B cell (primary cell): ENCODE data around the gene CALM3. TPM values are rescaled to one million over a fixed set of nuclear protein-coding genes. Genes with fewer than 3 reads are reported as not detected.

ENCODE experiments used
- ATAC-seq: fragments of 200-7000 bp; cut with Tn5 transposase; one replicate; pipeline ENCODE4 v1.10.0; 2021; ENCODE audit warnings: low read depth, mild to moderate bottlenecking, moderate number of reproducible peaks, moderate library complexity
- CTCF ChIA-PET: fragments of 350-600 bp; sonication (Branson Sonifier 250); formaldehyde crosslinking; loops from one replicate; lab custom pipeline; 2021; ENCODE audit warnings: antibody characterized with exemption, inconsistent platforms; lab: Charles Lee
- POLR2A ChIA-PET: fragments of 350-600 bp; sonication (Branson Sonifier 250); formaldehyde crosslinking; loops from one replicate; lab custom pipeline; 2021; ENCODE audit warnings: antibody characterized with exemption; lab: Charles Lee
- DNase-seq: peaks from one replicate; pipeline ENCODE4 v3.0.0; 2013
- H2AFZ ChIP-seq: 2 replicates; pipeline ENCODE4 v1.6.1; 2012; ENCODE audit warnings: mild to moderate bottlenecking, low read depth, low read length; ENCODE audit not compliant: insufficient read depth, poor library complexity, severe bottlenecking
- H3K27ac ChIP-seq, 2 donors: 1 replicate in 1 of 2; 2 replicates in 1 of 2; pipeline ENCODE4 v1.5.1; 2012 to 2013; ENCODE audit warnings: low read length in 2 of 2, mild to moderate bottlenecking in 2 of 2, moderate library complexity in 1 of 2
- H3K27me3 ChIP-seq, 4 experiments: fragments of 200-600 bp in 1 of 4; sonication (generic) in 1 of 4; replicated peaks in 1 of 4; 1 replicate in 2 of 4; 2 replicates in 2 of 4; pipeline versions ENCODE4 v1.6.1 to v1.7.0; 2013 to 2016; ENCODE audit warnings: low read length in 3 of 4, mild to moderate bottlenecking in 2 of 4, mixed read lengths in 1 of 4, moderate library complexity in 1 of 4; ENCODE audit not compliant: insufficient read depth in 4 of 4, control insufficient read depth in 3 of 4; ENCODE audit errors: control extremely low read depth in 1 of 4
- H3K36me3 ChIP-seq, 2 experiments: replicated peaks in 1 of 2; 1 replicate in 1 of 2; 2 replicates in 1 of 2; pipeline versions ENCODE4 v1.6.1 to v1.7.1; 2013; ENCODE audit warnings: low read length in 1 of 2; ENCODE audit not compliant: insufficient read depth in 2 of 2, control insufficient read depth in 1 of 2; ENCODE audit errors: control extremely low read depth in 1 of 2, extremely low read depth in 1 of 2
- H3K4me1 ChIP-seq, 2 donors: fragments of 200-600 bp in 1 of 2; sonication (generic) in 1 of 2; 1 replicate in 1 of 2; 2 replicates in 1 of 2; pipeline versions ENCODE4 v1.5.1 to v1.6.1; 2013 to 2017; ENCODE audit warnings: low read length in 2 of 2; ENCODE audit not compliant: control insufficient read depth in 2 of 2, insufficient read depth in 2 of 2
- H3K4me2 ChIP-seq: replicated peaks from 2 replicates; pipeline ENCODE3; 2012; ENCODE audit warnings: mild to moderate bottlenecking, low read depth, low read length; ENCODE audit not compliant: poor library complexity, severe bottlenecking
- H3K4me3 ChIP-seq, 5 experiments: fragments of 200-600 bp in 1 of 5; sonication (generic) in 1 of 5; 1 replicate in 3 of 5; 2 replicates in 2 of 5; pipeline versions ENCODE4 v1.5.1 to v1.7.0; 2011 to 2016; ENCODE audit warnings: low read length in 4 of 5, mild to moderate bottlenecking in 4 of 5, low read depth in 2 of 5, control low read depth in 1 of 5, moderate library complexity in 1 of 5; ENCODE audit not compliant: insufficient read depth in 1 of 5; ENCODE audit errors: control extremely low read depth in 1 of 5, extremely low read depth in 1 of 5
- H3K79me2 ChIP-seq: fragments of 200-600 bp; sonication (generic); one replicate; pipeline ENCODE4 v1.6.0; 2016; ENCODE audit warnings: low read length; ENCODE audit not compliant: control insufficient read depth, insufficient read depth
- H3K9ac ChIP-seq: fragments of 200-600 bp; sonication (generic); 2 replicates; pipeline ENCODE4 v1.6.1; 2017; ENCODE audit warnings: mild to moderate bottlenecking, low read length, moderate library complexity
- H3K9me3 ChIP-seq, 3 donors: one replicate each; pipeline versions ENCODE4 v1.6.1 to v1.7.1; 2013; ENCODE audit warnings: low read length in 2 of 3; ENCODE audit not compliant: control insufficient read depth in 2 of 3, insufficient read depth in 1 of 3; ENCODE audit errors: control extremely low read depth in 1 of 3
- H4K20me1 ChIP-seq: 2 replicates; pipeline ENCODE4 v1.6.0; 2012; ENCODE audit warnings: mild to moderate bottlenecking, low read length; ENCODE audit not compliant: insufficient read depth, control insufficient read depth, poor library complexity, severe bottlenecking
- H3K27ac Mint-ChIP-seq: one replicate; pipeline ENCODE4 v1.8.0; 2021; ENCODE audit warnings: mixed read lengths
- H3K27me3 Mint-ChIP-seq: one replicate; pipeline ENCODE4 v1.8.0; 2021; ENCODE audit warnings: mixed read lengths
- H3K4me1 Mint-ChIP-seq: one replicate; pipeline ENCODE4 v1.8.0; 2021; ENCODE audit warnings: mixed read lengths
- H3K4me3 Mint-ChIP-seq: one replicate; pipeline ENCODE4 v1.8.0; 2021; ENCODE audit warnings: mixed read lengths
- H3K9me3 Mint-ChIP-seq: one replicate; pipeline ENCODE4 v1.8.0; 2022; ENCODE audit warnings: mixed read lengths; ENCODE audit not compliant: insufficient read depth
- EZH2 ChIP-seq: IDR thresholded peaks from 2 replicates; pipeline ENCODE4 v1.6.1; 2012; ENCODE audit warnings: borderline replicate concordance, low read depth, mild to moderate bottlenecking, moderate library complexity, low read length; ENCODE audit not compliant: insufficient read depth, poor library complexity, severe bottlenecking
- WGBS: methylation state at CpG from one replicate; pipeline ENCODE4 v1.1.5; 2013; ENCODE audit warnings: missing lambda C conversion rate; ENCODE audit not compliant: insufficient coverage; 5-methylcytosine and 5-hydroxymethylcytosine counted together
- intact Hi-C: fragments of 100-400 bp; cut with micrococcal nuclease; formaldehyde crosslinking; loops from one replicate; pipeline ENCODE4 v1.10.0; 2022
- polyA plus RNA-seq: library from polyadenylated mRNA; depleted of rRNA; stranded (reverse); fragments of >200 nt; gene quantifications from 2 replicates; pipeline ENCODE4 v1.2.3, GENCODE V29; 2012
- total RNA-seq, 2 donors: library from RNA; stranded (reverse); fragments of 120-200 nt in 1 of 2; gene quantifications; 1 replicate in 1 of 2; 2 replicates in 1 of 2; pipeline versions ENCODE4 v1.2.3 to v1.2.4, GENCODE V29; 2013 to 2022
- TF ChIP-seq, protein P1 (sequence below): fragments of 200-600 bp; IDR thresholded peaks from one replicate; pipeline ENCODE4 v1.8.0; 2022; ENCODE audit warnings: antibody characterized with exemption, mild to moderate bottlenecking

Gene CALM3
- total and polyA plus RNA-seq, 2 donors (not counting 1 experiment from before 2014, with no cell fraction given), result 99.0 to 99.3 TPM

DNA sequence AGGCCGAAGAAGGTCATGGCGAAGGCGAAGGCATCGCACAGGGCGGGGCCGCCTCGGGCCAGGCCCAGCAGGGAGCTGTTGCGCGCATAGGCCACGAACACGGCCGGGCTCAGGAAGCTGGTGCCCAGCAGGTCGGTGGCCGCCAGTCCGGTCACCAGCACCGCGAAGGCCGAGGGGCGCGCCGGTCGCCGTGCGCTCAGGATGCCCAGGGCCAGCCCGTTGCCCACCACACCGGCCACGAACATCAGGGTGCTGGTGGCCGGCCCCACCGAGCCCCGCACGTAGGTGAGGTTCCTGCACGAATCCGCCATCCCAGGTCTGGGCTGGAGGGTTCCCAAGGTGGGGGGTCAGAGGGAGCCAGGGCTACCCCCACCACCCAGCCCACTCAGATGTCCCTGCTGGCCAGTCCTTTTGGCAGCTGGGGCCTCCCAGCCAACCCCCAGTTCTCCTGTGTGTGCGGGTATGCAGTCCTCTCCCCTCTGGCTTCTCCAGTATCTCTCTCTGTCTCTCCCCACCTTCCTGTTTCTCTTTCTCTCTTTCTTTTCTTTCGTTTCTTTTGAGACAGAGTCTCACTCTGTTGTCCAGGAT, 22.9 kb downstream of the CALM3 start:
- Histone ChIP-seq H4K20me1 (no peaks in the 10 kb centered on the region), H3K27ac (no peak overlapping the region), H3K4me2 (peak overlapping the region; percentile 31), H3K9me3 (no peaks in the 10 kb centered on the region), H3K4me3 (no peak overlapping the region), H3K27me3 (no peaks in the 10 kb centered on the region), H3K4me1 (peaks cover 52 to 59% of the 10 kb centered on the region in 2 donors), H3K36me3 (no peaks in the 10 kb centered on the region), H2AFZ (no peak overlapping the region), H3K79me2 (no peaks in the 10 kb centered on the region), H3K9ac (no peak overlapping the region)
- DNase-seq (no peak), ATAC-seq (no peak)
- ChIA-PET CTCF (interaction anchor here (1.4 to 2.3 kb wide), 2 partner anchors 10 to 38 kb away, joined by 4 to 8 read pairs; partner anchors contain the start of gene DACT3), POLR2A (interaction anchor here (0.5 kb wide), 1 partner anchor 10 kb away, joined by 5 read pairs; no protein-coding TSS in a partner anchor)
- H3K27ac Mint-ChIP-seq, result peak overlapping the region; percentile 20
- H3K27me3 Mint-ChIP-seq, result no peaks in the 10 kb centered on the region
- peak overlapping the region; percentile 54 for H3K4me3 Mint-ChIP-seq
- WGBS, result 96% methylated on average over 34 of the region's 35 CpGs
- peaks cover 59% of the 10 kb centered on the region for H3K4me1 Mint-ChIP-seq
- TF ChIP-seq EZH2, result no peak
- TF ChIP-seq, protein P1, sequence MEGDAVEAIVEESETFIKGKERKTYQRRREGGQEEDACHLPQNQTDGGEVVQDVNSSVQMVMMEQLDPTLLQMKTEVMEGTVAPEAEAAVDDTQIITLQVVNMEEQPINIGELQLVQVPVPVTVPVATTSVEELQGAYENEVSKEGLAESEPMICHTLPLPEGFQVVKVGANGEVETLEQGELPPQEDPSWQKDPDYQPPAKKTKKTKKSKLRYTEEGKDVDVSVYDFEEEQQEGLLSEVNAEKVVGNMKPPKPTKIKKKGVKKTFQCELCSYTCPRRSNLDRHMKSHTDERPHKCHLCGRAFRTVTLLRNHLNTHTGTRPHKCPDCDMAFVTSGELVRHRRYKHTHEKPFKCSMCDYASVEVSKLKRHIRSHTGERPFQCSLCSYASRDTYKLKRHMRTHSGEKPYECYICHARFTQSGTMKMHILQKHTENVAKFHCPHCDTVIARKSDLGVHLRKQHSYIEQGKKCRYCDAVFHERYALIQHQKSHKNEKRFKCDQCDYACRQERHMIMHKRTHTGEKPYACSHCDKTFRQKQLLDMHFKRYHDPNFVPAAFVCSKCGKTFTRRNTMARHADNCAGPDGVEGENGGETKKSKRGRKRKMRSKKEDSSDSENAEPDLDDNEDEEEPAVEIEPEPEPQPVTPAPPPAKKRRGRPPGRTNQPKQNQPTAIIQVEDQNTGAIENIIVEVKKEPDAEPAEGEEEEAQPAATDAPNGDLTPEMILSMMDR, result no peak
- intact Hi-C loops, result no loop called here
- H3K9me3 Mint-ChIP-seq, result no peaks in the 10 kb centered on the region

DNA sequence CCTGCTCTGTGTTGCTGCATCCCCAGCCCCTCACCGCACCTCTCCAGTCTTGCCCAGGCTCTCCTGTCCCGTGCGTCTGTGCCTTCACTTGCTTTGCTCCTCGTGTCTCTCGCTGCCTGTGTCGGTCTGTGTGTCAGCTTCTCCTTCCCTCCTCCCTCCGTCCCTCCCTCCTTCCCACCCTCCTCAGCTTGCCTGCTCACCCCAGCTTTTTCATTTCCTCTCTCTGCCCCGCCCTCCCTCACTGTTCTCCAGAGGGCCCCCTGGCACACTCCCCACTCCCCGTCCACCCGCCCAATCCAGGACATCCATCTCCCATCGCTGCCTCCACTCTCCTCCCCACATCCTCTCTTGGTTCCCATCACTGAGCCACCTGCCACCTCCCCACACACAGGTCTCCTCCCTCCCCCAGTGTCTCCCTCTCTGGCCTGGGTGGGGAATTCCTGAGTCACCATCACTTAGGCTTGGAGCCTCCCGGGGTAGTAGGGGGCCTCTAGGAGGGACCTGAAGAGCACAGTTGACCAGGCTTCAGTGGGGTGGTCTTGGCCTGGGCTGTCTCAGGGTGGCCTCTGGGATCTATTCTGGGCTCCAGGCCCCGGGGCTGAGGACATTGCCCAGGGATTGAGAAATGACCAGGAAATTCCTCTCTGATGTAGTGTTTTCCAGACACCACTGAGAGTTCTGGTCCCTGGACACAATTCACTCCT, 24.0 kb downstream of the CALM3 start, which contains the start of gene PTGIR:
TSS of gene PTGIR (minus strand) at position 132 of the 704 bp plus-strand sequence. CDS start 864 bp downstream, outside the sequence.
- 13% methylated on average over 13 of the region's 13 CpGs for WGBS
- Histone ChIP-seq H2AFZ (peak within 1 kb of the TSS; percentile 60), H3K27me3 (no peaks in the 10 kb centered on the region), H3K4me1 (peaks cover 45 to 55% of the 10 kb centered on the region in 2 donors), H3K9ac (no peak within 1 kb of the TSS), H3K36me3 (no peaks in the 10 kb centered on the region), H4K20me1 (no peaks in the 10 kb centered on the region), H3K27ac (no peak within 1 kb of the TSS), H3K4me2 (peak within 1 kb of the TSS; percentile 61), H3K9me3 (no peaks in the 10 kb centered on the region), H3K79me2 (no peaks in the 10 kb centered on the region), H3K4me3 (peak within 1 kb of the TSS in 1 of 5 experiments; percentile 9)
- Mint-ChIP-seq H3K4me1 (peaks cover 56% of the 10 kb centered on the region), H3K4me3 (peak within 1 kb of the TSS; percentile 54), H3K27me3 (no peaks in the 10 kb centered on the region), H3K9me3 (no peaks in the 10 kb centered on the region), H3K27ac (peak within 1 kb of the TSS; percentile 59)
- CTCF ChIA-PET, result interaction anchor here (1.4 to 2.3 kb wide), 2 partner anchors 11 to 37 kb away, joined by 4 to 8 read pairs; partner anchors contain the start of gene DACT3
- no peak for TF ChIP-seq EZH2
- TF ChIP-seq, protein P1, result no peak
- POLR2A ChIA-PET, result no interaction called here
- intact Hi-C loops, result no loop called here
- DNase-seq (peak; percentile 42), ATAC-seq (peak; percentile 44)
